NCI-H187 treated with DMSO at 0.1 percent for 48 hours (cell line): ENCODE results near the gene DNASE1L3.

Experiments used
- DNase-seq: peaks from one replicate; lab custom pipeline; 2025; lab: John Stamatoyannopoulos, UW

Gene DNASE1L3

GRCh38 chr3:58157700-58158099, 53.1 kb downstream of the DNASE1L3 start:
- DNase-seq: no peak

- no peak for DNase-seq
Observed at GRCh38 chr3:58155838-58156237, 54.9 kb downstream of the DNASE1L3 start.

- DNase-seq: no peak
Observed at GRCh38 chr3:58154626-58155449, 55.9 kb downstream of the DNASE1L3 start.

- DNase-seq: no peak
Observed at GRCh38 chr3:58153371-58153770, 57.4 kb downstream of the DNASE1L3 start.

GRCh38 chr3:58152225-58153015, 58.4 kb downstream of the DNASE1L3 start:
- DNase-seq: no peak

- no peak for DNase-seq
Observed at GRCh38 chr3:58151637-58152036, 59.1 kb downstream of the DNASE1L3 start.

GRCh38 chr3:58150810-58151199, 60.0 kb downstream of the DNASE1L3 start:
- no peak for DNase-seq

GRCh38 chr3:58150130-58150809, 60.5 kb downstream of the DNASE1L3 start:
- DNase-seq: no peak

GRCh38 chr3:58148049-58148448, 62.7 kb downstream of the DNASE1L3 start:
- DNase-seq: no peak

GRCh38 chr3:58144478-58145325, 66.1 kb downstream of the DNASE1L3 start:
- no peak for DNase-seq

- DNase-seq: no peak
Observed at GRCh38 chr3:58143417-58144055, 67.2 kb downstream of the DNASE1L3 start.
